NK-92 (cell line): ENCODE results near the gene OR4N5.
"Not testable (repeated sequence)": the region's sequence is repeated elsewhere in the genome, so short reads cannot be mapped to it uniquely, and the experiment has no call there.

Experiments
- DNase-seq: peaks from one replicate; lab custom pipeline; 2025; ENCODE audit not compliant: unreplicated experiment; lab: John Stamatoyannopoulos, UW

OR4N5 gene

GRCh38 chr14:20138520-20138919 lies at the start of gene OR4N5:
Gene OR4N5 (plus strand): TSS chr14:20138820. CDS start chr14:20143736, 4,916 bp downstream.
- no peak for DNase-seq

GRCh38 chr14:20092050-20092449 lies 46.6 kb upstream of the OR4N5 start:
- DNase-seq: no peak

DNA sequence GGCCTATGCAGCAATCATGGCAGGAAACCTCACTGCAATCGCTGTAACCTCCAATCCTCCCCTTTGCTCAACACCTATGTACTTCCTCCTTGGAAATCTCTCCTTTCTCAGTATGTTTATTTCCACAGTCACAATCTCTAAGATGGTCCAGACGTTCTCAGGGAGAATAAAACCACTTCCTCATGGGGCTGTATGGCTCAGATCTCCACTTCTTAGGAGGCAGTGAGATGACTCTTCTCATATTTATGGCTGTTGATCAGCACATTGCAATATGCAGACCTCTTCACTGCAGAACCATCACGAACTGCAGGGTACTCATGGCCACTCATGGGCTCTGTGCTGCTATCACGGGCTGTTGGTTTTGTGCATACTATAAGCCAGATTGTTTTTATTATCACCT lies 45.2 kb upstream of the OR4N5 start:
- DNase-seq: no peak

DNA sequence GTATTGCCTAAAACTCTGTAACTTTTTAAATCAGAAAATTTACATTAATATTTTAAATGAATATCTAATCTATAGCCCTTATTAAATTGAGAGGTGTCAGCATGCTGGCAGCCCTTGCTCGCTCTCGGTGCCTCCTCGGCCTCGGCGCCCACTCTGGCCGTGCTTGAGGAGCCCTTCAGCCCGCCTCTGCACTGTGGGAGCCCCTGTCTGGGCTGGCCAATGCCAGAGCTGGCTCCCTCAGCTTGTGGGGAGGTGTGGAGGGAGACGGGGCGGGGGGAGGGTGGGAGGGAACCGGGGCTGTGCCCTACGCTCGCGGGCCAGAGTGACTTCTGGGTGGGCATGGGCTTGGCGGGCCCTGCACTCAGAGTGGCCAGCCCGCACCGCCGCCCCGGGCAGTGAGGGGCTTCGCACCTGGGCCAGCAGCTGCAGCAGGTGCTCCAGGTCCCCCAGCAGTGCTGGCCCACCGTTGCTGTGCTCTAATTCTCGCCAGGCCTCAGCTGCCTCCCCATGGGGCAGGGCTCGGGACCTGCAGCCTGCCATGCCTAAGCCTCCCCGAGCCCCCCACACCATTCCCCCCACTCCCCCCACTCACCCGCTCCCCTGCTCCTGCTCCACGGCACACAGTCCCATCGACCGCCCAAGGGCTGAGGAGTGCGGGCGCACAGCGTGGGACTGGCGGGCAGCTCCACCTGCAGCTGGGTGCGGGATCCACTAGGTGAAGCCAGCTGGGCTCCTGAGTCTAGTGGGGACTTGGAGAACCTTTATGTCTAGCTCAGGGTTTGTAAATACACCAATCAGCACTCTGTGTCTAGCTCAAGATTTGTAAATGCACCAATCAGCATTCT lies 39.5 kb upstream of the OR4N5 start:
- DNase-seq: not testable (repeated sequence)

DNA sequence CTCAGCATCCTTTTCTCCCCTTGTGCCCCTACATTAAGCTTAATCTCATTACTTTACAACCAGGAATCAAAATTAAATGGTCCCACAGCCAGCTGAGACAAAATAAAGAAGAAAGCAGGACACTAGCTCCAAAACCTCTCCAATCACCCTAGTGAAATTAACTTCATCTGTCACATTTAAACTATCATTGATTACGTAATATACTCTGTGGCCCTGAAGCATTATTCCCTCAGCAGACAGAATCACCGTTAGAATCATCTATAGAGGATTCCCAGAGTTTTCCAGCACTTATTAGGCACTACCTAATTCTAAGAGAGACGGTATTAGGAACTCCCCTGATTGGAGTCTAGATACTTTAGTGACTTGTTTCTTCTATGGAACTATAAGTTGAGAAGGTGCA lies 28.2 kb upstream of the OR4N5 start, which contains the start of gene OR4K17:
Gene OR4K17 (plus strand): TSS at position 302 of the 400 bp plus-strand sequence. CDS start 6,761 bp downstream, outside the sequence.
- DNase-seq: no peak

DNA sequence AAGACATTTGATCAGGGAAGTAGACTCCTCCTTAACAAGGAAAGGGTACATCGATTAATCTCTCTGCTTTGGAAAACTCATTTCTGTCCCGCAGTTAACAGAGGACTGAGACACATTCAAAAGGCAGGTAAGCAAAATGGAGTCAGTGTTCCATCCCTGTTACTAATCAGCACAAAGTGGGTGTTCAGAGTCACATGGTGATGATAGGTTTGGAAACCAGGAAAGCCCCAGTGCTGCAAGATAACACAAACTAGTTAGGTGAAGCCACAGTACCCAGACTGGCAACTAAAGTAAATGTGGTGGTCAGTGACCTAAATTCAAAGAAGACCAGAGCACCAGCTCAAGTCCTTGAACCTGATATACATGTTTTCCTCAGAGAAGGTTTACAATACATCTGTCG lies 26.3 kb upstream of the OR4N5 start:
- no peak for DNase-seq

GRCh38 chr14:20116748-20117147 lies 21.9 kb upstream of the OR4N5 start:
- DNase-seq: no peak

DNA sequence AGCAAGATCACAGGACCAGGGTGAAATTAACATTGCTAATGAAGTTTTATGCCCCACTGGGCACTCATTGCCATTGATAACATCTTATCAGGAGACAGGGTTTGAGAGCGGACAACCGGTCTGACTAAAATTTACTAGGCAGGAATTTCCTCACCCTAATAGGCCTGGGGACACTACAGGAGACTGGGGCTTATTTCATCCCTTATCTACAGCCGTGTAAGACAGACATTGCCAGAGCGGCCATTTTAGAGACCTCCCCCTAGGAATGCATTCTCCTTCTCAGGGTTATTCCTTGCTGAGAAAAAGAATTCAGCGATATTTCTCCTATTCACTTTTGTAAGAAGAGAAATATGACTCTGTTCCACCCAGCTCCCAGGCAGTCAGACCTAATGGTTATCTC lies 19.8 kb upstream of the OR4N5 start:
- DNase-seq: no peak

- no peak for DNase-seq
Measured at GRCh38 chr14:20143911-20144310, 5.3 kb downstream of the OR4N5 start.

DNA sequence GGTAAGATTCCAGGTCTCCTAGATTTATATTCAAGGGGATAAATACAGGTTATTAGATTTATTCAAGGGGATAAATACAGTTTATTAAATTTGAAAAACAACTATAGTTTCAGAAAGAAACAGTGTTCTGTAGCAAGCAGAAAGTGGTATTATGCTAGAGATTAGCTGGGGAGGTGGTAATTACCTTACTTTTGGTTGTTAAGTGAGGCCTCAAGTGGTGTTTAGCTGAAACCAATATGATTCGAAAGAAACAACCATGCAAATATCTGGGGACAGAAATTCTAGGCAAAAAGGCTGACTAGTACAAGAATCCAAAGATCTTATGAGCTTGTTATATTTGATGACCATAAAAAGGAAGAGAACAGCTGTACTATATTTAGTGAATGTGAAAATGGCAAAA lies 6.2 kb downstream of the OR4N5 start:
- DNase-seq: no peak

- no peak for DNase-seq
Measured at GRCh38 chr14:20164462-20164861, 25.8 kb downstream of the OR4N5 start.

DNA sequence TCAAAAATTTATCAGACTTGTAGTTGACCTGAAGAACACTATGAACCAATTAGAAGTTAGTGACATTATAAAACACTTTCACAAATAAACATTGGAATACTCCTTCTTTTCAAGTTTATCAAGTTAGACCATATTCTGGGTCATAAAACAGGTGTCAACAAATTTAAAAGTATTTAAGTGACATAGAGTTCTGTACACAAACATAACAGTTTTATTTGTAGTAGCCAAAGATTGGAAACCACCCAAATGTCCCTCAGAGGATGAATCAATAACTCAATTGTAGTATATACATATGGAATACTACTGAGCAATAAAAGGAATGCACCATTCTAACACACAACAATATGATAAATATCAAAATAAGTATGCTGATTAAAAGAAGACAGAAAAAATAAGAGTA lies 28.5 kb downstream of the OR4N5 start:
- DNase-seq: no peak

DNA sequence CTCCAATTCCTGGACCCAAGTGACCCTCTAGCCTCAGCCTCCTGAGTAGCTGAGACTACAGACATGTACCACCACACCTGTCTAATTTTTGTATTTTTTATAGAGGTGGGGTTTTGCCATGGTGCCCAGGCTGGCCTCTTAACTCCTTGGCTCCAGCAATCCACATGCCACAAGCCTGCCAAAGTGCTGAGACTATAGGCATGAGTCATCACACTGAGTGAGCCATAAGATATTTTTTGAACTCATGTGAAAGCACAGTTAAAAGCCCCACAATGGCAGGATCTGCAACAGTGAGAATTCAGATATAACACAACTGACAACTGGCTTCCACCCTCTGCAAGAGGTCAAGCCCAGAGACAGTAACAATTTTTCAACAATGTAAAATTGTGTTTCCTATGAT lies 31.2 kb downstream of the OR4N5 start:
- DNase-seq: not testable (repeated sequence)

GRCh38 chr14:20174205-20174604 lies 35.6 kb downstream of the OR4N5 start:
- not testable (repeated sequence) for DNase-seq

- no peak for DNase-seq
Measured at GRCh38 chr14:20176330-20176729, 37.7 kb downstream of the OR4N5 start.

DNA sequence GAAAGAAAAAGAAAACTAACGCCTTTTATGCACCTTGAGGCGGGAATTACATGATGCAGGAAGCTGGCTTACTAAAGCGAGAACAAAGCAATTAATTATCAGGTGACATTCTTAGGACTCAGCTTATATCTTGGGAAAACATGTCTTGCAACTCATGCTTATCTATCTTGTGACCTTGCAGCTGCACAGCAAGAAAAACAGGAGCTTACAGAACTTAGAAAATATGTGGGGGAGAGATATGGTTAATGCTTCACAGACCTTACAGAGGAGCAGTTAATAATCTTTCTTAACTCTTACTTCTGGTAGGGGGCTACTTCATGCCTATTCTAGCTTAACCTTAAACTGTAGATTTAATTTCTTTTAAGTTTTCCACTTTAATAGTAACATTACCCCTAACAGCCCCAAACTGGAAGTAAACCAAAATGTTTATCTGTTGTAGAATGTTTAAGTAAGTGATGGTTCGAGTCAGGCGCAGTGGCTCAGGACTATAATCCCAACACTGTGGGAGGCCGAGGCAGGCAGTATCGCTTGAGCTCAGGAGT lies 38.9 kb downstream of the OR4N5 start:
- DNase-seq: no peak

GRCh38 chr14:20179218-20179617 lies 40.6 kb downstream of the OR4N5 start:
- no peak for DNase-seq

DNA sequence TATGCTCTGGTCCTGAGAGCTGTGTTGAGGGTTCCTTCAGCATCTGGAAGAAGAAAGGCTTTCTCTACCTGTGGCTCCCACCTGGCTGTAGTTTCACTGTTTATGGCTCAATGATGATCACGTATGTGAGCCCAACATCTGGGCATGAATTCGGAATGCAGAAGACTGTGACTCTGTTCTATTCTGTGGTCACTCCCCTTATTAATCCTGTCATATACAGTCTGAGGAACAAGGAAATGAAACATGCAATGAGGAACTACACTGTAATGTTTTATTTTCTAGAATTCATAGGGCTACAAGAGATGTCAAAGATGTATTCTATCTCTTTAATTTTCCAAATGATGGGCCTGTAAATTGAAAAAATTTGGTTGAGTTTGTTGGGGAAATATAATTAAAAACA lies 41.3 kb downstream of the OR4N5 start:
- DNase-seq: no peak

- no peak for DNase-seq
Measured at GRCh38 chr14:20180486-20180885, 41.9 kb downstream of the OR4N5 start.

DNA sequence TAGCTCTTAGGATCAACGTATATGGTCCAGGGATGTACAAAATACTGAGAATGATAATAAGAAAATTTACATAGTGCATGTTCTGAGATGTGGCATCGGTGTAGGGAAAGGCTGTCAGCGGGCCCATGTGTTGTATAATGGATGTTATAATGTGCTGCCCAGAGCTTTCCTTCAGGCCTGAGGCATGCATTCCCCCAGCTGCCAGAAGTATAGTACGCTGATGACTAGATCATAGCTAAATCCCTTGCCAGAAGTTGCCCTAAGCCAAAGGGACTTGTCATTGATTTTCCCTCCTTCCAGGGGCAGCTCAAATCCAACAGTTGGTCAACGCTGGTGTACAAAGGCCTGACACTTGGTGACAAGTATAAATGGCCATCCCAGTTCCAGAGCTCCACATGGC lies 45.6 kb downstream of the OR4N5 start:
- DNase-seq: no peak

- DNase-seq: no peak
Measured at GRCh38 chr14:20190596-20190995, 52.0 kb downstream of the OR4N5 start, which contains the start of gene OR11G2. Gene OR11G2 (plus strand): TSS chr14:20190896. CDS start chr14:20197438, 6,542 bp downstream.

- DNase-seq: no peak
Measured at GRCh38 chr14:20191396-20191795, 52.8 kb downstream of the OR4N5 start.
